Transverse colon (tissue), 4 donors: Measurements from ENCODE around the gene GBX2.

Source experiments
- POLR2A ChIP-seq: fragments of 450-650 bp; IDR thresholded peaks from one replicate; pipeline ENCODE4 v1.6.1; 2016; ENCODE audit warnings: antibody characterized with exemption, mild to moderate bottlenecking, moderate library complexity
- POLR2AphosphoS5 ChIP-seq, 3 donors: sonication (generic); formaldehyde crosslinking; IDR thresholded peaks; one replicate each; pipeline ENCODE4 v1.6.1; 2016; ENCODE audit warnings: antibody characterized with exemption in 3 of 3
- TF ChIP-seq, protein P1 (sequence below), 5 experiments: fragments of 200-600 bp in 3 of 5; fragments of 450-650 bp in 2 of 5; sonication (generic) in 3 of 5; IDR thresholded peaks; 1 replicate in 2 of 5; 2 replicates in 3 of 5; pipeline ENCODE4 v1.5.1; 2016 to 2017; ENCODE audit warnings: antibody characterized with exemption in 5 of 5, inconsistent platforms in 3 of 5, mild to moderate bottlenecking in 2 of 5, moderate library complexity in 1 of 5

DNA sequence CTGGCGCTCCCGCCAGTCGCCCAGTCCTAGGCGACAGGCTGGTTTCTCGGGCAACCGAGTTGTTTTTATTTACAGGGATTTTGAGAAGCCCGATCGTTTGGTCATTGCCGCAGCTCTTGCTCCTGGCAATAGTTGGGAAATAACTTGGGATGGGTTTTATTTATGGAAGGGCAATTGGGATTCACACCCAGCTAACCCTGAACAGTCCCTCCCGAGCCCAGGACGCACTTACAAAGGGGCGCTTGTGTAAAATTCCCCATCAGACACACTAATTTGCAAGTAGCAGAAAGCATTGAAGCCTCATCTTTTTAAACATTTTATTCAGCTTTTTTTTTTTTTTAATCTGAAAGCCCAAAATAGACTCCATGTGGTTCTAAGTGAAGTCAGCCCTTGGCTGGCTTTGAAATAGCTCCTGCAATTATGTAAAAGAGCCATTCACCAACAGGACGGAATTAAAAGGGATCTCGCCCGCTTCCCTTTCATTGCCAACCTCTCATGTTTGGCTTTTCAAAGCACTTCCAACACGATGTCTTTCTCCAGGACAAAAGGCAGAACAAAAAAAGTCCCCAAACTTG is 3.6 kb upstream of the GBX2 start:
- TF ChIP-seq, protein P1, sequence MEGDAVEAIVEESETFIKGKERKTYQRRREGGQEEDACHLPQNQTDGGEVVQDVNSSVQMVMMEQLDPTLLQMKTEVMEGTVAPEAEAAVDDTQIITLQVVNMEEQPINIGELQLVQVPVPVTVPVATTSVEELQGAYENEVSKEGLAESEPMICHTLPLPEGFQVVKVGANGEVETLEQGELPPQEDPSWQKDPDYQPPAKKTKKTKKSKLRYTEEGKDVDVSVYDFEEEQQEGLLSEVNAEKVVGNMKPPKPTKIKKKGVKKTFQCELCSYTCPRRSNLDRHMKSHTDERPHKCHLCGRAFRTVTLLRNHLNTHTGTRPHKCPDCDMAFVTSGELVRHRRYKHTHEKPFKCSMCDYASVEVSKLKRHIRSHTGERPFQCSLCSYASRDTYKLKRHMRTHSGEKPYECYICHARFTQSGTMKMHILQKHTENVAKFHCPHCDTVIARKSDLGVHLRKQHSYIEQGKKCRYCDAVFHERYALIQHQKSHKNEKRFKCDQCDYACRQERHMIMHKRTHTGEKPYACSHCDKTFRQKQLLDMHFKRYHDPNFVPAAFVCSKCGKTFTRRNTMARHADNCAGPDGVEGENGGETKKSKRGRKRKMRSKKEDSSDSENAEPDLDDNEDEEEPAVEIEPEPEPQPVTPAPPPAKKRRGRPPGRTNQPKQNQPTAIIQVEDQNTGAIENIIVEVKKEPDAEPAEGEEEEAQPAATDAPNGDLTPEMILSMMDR (IDR thresholded peaks at IDR 0.05): no peak
- no peak for TF ChIP-seq POLR2A
- TF ChIP-seq POLR2AphosphoS5 (IDR thresholded peaks at IDR 0.05): no peak
